ENCODE measurements around the gene IFT20. TPM values are rescaled to one million over a fixed set of nuclear protein-coding genes. Genes with fewer than 3 reads are reported as not detected.

The IFT20 gene
- total and polyA plus RNA-seq, 10 of the 15 experiments (the other 5 are each of a cell fraction or from before 2014, with no cell fraction given), result 9.4 to 38.2 (median 19.1) TPM

GRCh38 chr17:28350271-28350670 is 15.0 kb upstream of the IFT20 start (continued):
- TF ChIP-seq ATF2 (IDR thresholded peaks at IDR 0.05; ENCODE audit: low read length), result no peak
- no peak for TF ChIP-seq WRNIP1 (IDR thresholded peaks at IDR 0.05; ENCODE audit: borderline replicate concordance, low read depth, low read length)
- no peak for TF ChIP-seq ATF7 (IDR thresholded peaks at IDR 0.05; ENCODE audit: low read depth)
- no peak for TF ChIP-seq IRF3 (IDR thresholded peaks at IDR 0.05)
- TF ChIP-seq BCLAF1 (IDR thresholded peaks at IDR 0.05), result no peak
- no peak for TF ChIP-seq HDAC6 (IDR thresholded peaks at IDR 0.05; ENCODE audit: unreplicated experiment)
- no peak for TF ChIP-seq USF2 (IDR thresholded peaks at IDR 0.05; ENCODE audit: borderline replicate concordance, low read depth, low read length)
- TF ChIP-seq CHD1 (IDR thresholded peaks at IDR 0.05; ENCODE audit: low read depth, low read length), result no peak
- no peak for TF ChIP-seq EP300 (IDR thresholded peaks at IDR 0.05; ENCODE audit: borderline replicate concordance in 1 of 2, control insufficient read depth in 1 of 2, low read depth in 2 of 2, low read length in 2 of 2)
